ENCODE results near the gene EMP1. TPM values are rescaled to one million over a fixed set of nuclear protein-coding genes. Genes with fewer than 3 reads are reported as not detected.

Gene EMP1
- total RNA-seq, 1 donor: 75.6 TPM

DNA sequence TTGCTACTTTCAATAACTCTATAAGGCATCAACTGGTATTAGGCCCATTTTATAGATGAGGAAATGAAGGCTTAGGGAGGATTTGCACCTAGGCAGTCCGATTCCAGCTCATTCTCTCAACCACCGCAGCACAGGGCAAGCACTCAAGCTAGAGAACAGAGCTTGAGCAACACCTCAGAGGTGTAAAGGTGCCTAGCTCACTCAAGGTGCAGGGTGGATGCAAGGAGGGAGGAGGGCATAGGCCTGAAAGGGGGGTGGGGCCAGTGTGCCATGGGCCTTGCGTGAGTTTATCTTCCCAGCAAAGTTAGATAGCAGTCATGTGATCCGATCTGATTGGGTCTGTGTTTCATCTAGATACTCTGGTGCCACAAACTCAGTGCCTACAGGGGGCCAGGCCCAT is 10.2 kb upstream of the EMP1 start:
- no peak for TF ChIP-seq CTCF (IDR thresholded peaks at IDR 0.05; ENCODE audit: insufficient read depth, low read depth, low read length)
- DNase-seq (ENCODE audit: low read depth): no peak

DNA sequence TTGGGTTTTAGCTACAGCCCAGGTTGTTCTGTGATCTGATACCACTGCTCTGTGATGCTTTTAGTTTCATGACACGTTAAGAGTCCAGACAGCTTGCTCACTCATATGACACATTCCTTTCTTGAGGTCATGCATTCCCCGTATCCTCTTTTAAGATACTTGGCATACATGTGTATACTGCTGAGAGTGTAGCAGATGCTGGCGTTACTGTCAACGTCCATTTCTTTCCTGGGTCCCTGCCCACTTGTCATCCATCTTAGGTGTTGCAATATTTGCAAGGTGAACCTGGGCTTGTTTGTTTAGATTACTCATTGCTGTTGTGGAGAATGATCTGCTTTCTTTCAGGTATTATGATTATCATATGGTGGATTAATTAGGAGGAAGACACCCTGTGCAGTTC is 9.1 kb upstream of the EMP1 start:
- no peak overlapping the region for H3K4me3 ChIP-seq (ENCODE audit: low read depth, low read length)
- DNase-seq (ENCODE audit: low read depth): peak; percentile 36
- TF ChIP-seq CTCF (IDR thresholded peaks at IDR 0.05; ENCODE audit: insufficient read depth, low read depth, low read length): no peak

More for the DNA sequence above, 10.2 kb upstream of the EMP1 start:
- no peak overlapping the region for H3K4me3 ChIP-seq (ENCODE audit: low read depth, low read length)

DNA sequence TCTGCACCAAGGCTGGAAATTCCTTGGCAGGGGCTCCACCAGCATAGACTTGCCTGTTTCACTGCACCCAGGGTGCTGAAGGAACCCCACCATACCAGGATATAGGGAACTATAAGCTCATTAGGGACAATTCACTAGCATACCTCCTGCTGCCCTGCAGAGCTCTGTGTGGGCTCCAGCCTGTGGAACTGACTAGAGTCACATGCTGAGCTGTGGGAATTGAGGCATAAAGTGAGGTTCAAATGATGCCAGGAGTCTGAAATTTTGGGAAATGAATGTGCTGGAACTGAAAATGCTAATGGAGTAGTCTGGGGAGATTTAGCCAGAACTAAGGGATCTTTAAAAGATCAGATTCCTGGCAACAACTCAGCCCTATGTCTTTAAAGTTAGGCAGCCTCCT is 7.3 kb upstream of the EMP1 start:
- H3K4me3 ChIP-seq (ENCODE audit: low read depth, low read length): no peak overlapping the region
- TF ChIP-seq CTCF (IDR thresholded peaks at IDR 0.05; ENCODE audit: insufficient read depth, low read depth, low read length): no peak
- no peak for DNase-seq (ENCODE audit: low read depth)

- no peak for DNase-seq (ENCODE audit: low read depth)
- no peak for TF ChIP-seq CTCF (IDR thresholded peaks at IDR 0.05; ENCODE audit: insufficient read depth, low read depth, low read length)
- H3K4me3 ChIP-seq (ENCODE audit: low read depth, low read length): no peak overlapping the region
Measured at GRCh38 chr12:13190275-13190674, 6.3 kb upstream of the EMP1 start.

DNA sequence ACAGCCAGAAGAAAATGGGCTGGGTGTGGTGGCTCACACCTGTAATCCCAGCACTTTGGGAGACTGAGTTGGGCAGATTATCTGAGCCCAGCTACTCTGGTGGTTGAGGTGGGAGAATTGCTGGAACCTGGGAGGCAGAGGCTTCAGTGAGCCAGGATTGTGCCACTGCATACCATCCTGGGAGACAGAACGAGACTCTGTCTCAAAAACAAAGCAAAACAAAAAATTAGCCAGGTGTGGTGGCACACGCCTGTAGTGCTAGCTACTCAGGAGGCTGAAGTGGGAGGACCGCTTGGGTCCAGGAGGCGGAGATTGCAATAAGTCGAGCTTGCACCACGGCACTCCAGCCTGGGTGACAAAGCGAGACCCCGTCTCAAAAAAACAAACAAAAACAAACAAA is 3.8 kb upstream of the EMP1 start:
- no peak for TF ChIP-seq CTCF (IDR thresholded peaks at IDR 0.05; ENCODE audit: insufficient read depth, low read depth, low read length)
- H3K4me3 ChIP-seq (ENCODE audit: low read depth, low read length): no peak overlapping the region
- no peak for DNase-seq (ENCODE audit: low read depth)

DNA sequence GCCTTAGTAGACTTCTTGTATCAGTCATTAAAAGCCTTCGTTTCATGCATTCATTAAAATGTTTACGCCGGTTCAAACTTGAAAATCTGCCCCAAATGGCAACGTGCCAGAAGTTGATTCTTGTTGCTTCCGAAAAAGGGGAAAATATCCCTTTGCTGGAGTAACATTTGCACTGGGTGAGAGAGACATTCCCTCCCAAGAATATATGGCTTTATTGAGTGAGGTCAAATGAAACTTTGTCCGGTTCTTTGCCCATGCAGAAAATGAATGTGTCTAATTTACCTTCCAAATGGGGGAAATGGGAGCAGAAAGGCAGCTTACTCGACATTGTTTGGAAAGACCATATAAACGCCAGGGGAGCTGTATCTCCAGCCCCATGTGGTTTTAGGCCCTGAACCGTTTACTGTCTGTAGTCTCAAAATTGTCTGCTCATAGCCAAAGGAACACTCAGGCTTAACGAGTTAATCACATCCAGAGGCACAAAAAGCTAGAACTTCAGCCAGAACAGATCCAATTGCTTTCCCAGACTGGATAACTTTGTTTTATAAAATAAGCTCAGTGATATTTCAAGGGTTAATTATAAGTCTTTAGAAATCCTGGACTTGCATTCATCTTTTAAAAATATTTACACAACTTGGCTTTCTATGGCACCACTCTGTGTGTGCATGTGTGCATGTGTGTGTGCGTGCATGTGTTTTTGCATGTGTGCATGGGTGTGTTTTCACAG is 2.9 kb upstream of the EMP1 start:
- H3K4me3 ChIP-seq (ENCODE audit: low read depth, low read length): no peak overlapping the region
- TF ChIP-seq CTCF (IDR thresholded peaks at IDR 0.05; ENCODE audit: insufficient read depth, low read depth, low read length): no peak
- DNase-seq (ENCODE audit: low read depth): no peak

Data from fibroblast of villous mesenchyme (primary cell).